ENCODE results near the gene VPS37C. TPM values are rescaled to one million over a fixed set of nuclear protein-coding genes. Genes with fewer than 3 reads are reported as not detected.
"Not testable (repeated sequence)": the region's sequence is repeated elsewhere in the genome, so short reads cannot be mapped to it uniquely, and the experiment has no call there.

The VPS37C gene
- total RNA-seq, 8 experiments from 2014 or later, result 6.8 to 13.9 (median 11.0) TPM

DNA sequence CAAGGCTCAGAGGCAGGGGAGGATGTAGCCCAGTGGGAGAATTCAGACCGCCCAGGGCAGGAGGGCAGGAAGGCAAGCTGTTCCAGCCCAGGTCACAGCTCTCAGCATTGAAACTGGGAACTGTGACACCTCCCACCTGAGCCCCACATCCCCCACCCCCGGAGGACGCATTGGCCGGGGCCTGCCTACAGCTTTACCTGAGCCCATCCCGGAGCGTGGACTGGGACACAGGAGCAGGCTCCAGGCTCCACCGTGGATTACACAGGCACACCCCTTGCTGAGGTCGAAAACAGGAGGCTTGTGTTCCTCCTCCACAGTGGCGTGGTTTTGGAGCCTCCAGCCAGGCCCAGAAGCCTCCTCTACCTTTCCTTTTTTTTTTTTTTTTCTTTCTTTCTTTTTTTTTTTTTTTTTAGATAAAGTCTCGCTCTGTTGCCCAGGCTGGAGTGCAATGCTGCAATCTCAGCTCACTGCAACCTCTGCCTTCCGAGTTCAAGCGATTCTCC, 33.0 kb upstream of the VPS37C start:
- in situ Hi-C loops (cut with MboI; ENCODE audit: low pct_unique_long_range_greater_than_20kb in 2 of 9, low sequenced_read_pairs in 9 of 9, unreplicated experiment in 9 of 9), result loop anchor here in 3 of 9 experiments (25.0 kb wide), 1 partner anchor 357 kb away; the partner anchor contains the start of gene CCDC86 (in 3 of the 3)
- 33 to 93% (median 67%) methylated on average over 1 to 8 of the region's 12 CpGs; no CpG with 5 or more reads in 5 of the 10 experiments for WGBS, 10 experiments

DNA sequence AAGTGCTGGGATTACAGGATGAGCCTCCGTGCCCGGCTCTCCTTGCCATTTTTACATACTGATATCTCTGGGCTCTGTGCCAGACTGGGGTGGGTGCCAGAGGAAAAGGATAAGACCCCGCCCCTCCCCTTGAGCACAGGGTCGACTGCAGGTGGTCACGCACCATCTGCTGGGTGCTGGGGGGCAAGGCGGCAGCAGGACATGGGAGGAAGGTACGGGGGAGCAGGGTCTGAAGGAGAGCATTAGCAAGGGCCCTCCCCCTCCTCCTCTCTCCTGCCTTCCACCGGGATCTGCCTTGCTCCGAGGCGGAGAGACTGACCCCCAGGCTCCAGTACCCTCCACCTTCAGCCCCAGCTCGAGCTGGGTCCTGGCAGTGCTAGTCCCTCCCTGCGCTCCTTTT, 32.4 kb upstream of the VPS37C start:
- in situ Hi-C loops (cut with MboI; ENCODE audit: low pct_unique_long_range_greater_than_20kb in 2 of 9, low sequenced_read_pairs in 9 of 9, unreplicated experiment in 9 of 9), result loop anchor here in 3 of 9 experiments (25.0 kb wide), 1 partner anchor 356 kb away; the partner anchor contains the start of gene CCDC86 (in 3 of the 3)
- peak in 1 of 8 experiments; percentile 47 for ATAC-seq (replicated peaks in 6 of 8)
- 10 to 100% (median 57%) methylated on average over 1 to 7 of the region's 12 CpGs; no CpG with 5 or more reads in 5 of the 10 experiments for WGBS, 10 experiments

More for the DNA sequence above, 33.0 kb upstream of the VPS37C start:
- H3K4me1 ChIP-seq (replicated peaks in 1 of 2), result no peaks in the 10 kb centered on the region
- H3K4me3 ChIP-seq, result no peak overlapping the region
- H3K27ac ChIP-seq, result no peak overlapping the region
- no peak for ATAC-seq (replicated peaks in 6 of 8)

DNA sequence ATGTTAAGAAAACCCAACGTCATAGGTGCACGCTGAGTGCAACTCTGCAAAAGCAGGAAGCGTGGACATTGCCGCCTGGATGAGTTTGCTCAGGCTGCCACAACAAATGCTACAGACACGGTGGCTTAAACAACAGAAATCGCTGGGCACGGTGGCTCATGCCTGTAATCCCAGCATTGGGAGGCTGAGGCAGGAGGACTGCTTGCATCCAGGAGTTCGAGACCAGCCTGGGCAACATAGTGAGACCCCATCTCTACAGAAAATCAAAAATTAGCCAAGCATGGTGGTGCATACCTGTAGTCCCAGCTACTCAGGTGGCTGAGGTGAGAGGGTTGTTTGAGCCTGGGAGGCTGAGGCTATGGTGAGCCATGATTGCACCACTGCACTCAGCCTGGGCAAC, 28.7 kb upstream of the VPS37C start:
- ATAC-seq (replicated peaks in 6 of 8), result no peak
- in situ Hi-C loops (cut with MboI; ENCODE audit: low pct_unique_long_range_greater_than_20kb in 2 of 9, low sequenced_read_pairs in 9 of 9, unreplicated experiment in 9 of 9), result loop anchor here in 3 of 9 experiments (25.0 kb wide), 1 partner anchor 353 kb away; the partner anchor contains the start of gene CCDC86 (in 3 of the 3)
- 40 to 100% (median 86%) methylated on average over 1 to 6 of the region's 8 CpGs; no CpG with 5 or more reads in 2 of the 10 experiments for WGBS, 10 experiments
- Histone ChIP-seq H3K4me1 (replicated peaks in 1 of 2) (peaks cover 0 to 2% of the 10 kb centered on the region in 2 donors), H3K27ac (no peak overlapping the region), H3K4me3 (no peak overlapping the region)

More for the DNA sequence above, 32.4 kb upstream of the VPS37C start:
- H3K4me1 ChIP-seq (replicated peaks in 1 of 2), result no peaks in the 10 kb centered on the region
- no peak overlapping the region for H3K4me3 ChIP-seq
- H3K27ac ChIP-seq, result no peak overlapping the region

DNA sequence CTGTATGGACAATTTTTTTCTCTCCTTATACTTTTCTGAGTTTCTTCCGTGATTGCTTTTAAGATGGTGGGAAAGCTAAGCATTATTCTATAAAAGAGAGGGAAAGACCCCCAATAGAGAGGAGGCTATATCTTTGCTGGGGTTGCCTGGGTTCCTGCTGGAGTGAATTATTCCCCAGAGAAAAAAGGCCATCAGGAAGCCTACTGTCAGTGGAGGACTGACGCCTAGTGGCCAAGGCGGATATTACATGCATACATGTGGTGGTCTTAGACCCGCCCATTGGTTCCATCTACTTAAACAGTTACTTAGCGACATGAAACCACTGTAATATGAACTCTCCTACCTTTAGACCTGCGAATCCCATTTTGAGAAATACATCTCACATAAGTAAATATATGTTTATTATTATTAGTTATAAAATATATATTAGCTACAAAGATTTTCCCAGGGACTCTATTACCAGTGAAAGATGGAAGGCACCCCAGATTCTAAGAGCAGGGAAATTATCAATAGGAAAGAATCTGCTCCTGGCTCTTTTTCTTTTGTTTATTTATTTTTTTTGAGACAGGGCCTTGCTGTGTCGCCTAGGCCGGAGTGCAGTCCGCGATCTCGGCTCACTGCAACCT, 26.4 kb upstream of the VPS37C start:
- peaks cover 0 to 2% of the 10 kb centered on the region in 2 donors for H3K4me1 ChIP-seq (replicated peaks in 1 of 2)
- no peak overlapping the region for H3K27ac ChIP-seq
- WGBS, 10 experiments, result 0 to 87% (median 20%) methylated on average over 2 to 9 of the region's 11 CpGs; no CpG with 5 or more reads in 1 of the 10 experiments
- in situ Hi-C loops (cut with MboI; ENCODE audit: low pct_unique_long_range_greater_than_20kb in 2 of 9, low sequenced_read_pairs in 9 of 9, unreplicated experiment in 9 of 9), result loop anchor here in 3 of 9 experiments (25.0 kb wide), 1 partner anchor 350 kb away; the partner anchor contains the start of gene CCDC86 (in 3 of the 3)
- peak; percentile 44 to 94 (median 65) for ATAC-seq (replicated peaks in 6 of 8)
- H3K4me3 ChIP-seq, result no peak overlapping the region

DNA sequence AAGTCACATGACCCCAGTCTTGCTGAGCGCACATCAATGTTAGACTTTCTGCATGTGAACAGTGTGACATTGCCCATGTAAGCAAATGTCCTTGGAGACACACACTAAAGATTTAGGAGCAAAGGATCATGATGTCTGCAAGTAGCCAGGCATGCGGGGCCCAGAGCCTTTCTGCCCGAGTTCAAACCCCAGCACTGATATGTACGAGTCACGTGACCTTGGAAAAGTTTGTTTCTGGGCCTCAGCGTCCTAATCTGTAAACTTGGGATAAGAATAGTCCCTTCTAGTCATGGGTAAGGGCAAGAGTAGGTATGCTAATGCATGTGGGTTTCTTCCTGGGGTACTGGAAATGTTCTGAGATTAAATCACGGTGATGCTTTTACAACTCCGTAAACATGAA, 25.3 kb upstream of the VPS37C start:
- in situ Hi-C loops (cut with MboI; ENCODE audit: low pct_unique_long_range_greater_than_20kb in 2 of 9, low sequenced_read_pairs in 9 of 9, unreplicated experiment in 9 of 9), result loop anchor here in 3 of 9 experiments (25.0 kb wide), 1 partner anchor 349 kb away; the partner anchor contains the start of gene CCDC86 (in 3 of the 3)
- Histone ChIP-seq H3K4me3 (no peak overlapping the region), H3K4me1 (replicated peaks in 1 of 2) (peaks cover 0 to 2% of the 10 kb centered on the region in 2 donors), H3K27ac (no peak overlapping the region)
- WGBS, 10 experiments, result 32 to 93% (median 85%) methylated on average over 2 to 8 of the region's 8 CpGs
- no peak for ATAC-seq (replicated peaks in 6 of 8)

DNA sequence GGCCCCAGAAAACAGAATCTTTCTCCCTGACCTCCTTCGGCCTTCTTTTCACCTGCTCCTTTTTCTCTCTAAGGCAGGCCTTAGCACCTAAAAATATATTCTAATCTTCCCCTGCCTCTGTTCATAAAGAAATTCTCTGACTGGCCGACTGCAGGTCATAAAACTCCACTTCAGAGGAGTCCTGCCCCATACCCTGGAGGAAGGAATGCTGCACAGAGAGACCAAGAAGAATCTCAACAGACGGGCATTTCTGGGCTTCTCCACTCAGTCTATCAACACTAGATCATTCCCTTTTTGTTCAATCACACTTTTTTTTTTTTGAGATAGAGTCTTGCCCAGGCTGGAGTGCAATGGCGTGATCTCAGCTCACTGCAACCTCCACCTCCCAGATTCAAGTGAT, 22.4 kb upstream of the VPS37C start:
- H3K4me3 ChIP-seq, result no peak overlapping the region
- H3K4me1 ChIP-seq (replicated peaks in 1 of 2), result peaks cover 0 to 2% of the 10 kb centered on the region in 2 donors
- ATAC-seq (replicated peaks in 6 of 8), result no peak
- no peak overlapping the region for H3K27ac ChIP-seq
- in situ Hi-C loops (cut with MboI; ENCODE audit: low pct_unique_long_range_greater_than_20kb in 2 of 9, low sequenced_read_pairs in 9 of 9, unreplicated experiment in 9 of 9), result loop anchor here in 3 of 9 experiments (25.0 kb wide), 1 partner anchor 346 kb away; the partner anchor contains the start of gene CCDC86 (in 3 of the 3)
- 33 to 93% (median 80%) methylated on average over 1 to 4 of the region's 4 CpGs; no CpG with 5 or more reads in 2 of the 10 experiments for WGBS, 10 experiments

DNA sequence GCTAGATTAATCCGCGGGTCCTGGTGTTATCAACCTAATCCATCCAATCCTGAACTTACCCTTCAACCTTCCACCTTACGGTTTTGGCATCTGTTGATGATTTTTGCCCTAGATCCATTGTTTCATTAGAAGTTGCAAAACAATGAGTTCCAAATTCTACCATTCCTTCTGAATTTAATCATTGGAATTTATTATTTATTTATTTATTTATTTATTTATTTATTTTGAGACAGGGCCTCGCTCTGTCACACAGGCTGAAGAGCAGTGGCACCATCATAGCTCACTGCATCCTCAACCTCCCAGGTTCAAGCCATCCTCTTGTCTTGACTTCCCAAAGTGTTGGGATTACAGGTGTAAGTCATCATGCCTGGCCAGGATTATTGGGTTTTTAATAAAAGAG, 20.3 kb upstream of the VPS37C start:
- in situ Hi-C loops (cut with MboI; ENCODE audit: low pct_unique_long_range_greater_than_20kb in 2 of 9, low sequenced_read_pairs in 9 of 9, unreplicated experiment in 9 of 9), result loop anchor here in 3 of 9 experiments (25.0 kb wide), 1 partner anchor 344 kb away; the partner anchor contains the start of gene CCDC86 (in 3 of the 3)
- H3K4me3 ChIP-seq, result no peak overlapping the region
- ATAC-seq (replicated peaks in 6 of 8), result no peak
- 50 to 96% (median 90%) methylated on average over 3 to 4 of the region's 4 CpGs; no CpG with 5 or more reads in 1 of the 10 experiments for WGBS, 10 experiments
- no peak overlapping the region for H3K27ac ChIP-seq
- H3K4me1 ChIP-seq (replicated peaks in 1 of 2), result no peaks in the 10 kb centered on the region

DNA sequence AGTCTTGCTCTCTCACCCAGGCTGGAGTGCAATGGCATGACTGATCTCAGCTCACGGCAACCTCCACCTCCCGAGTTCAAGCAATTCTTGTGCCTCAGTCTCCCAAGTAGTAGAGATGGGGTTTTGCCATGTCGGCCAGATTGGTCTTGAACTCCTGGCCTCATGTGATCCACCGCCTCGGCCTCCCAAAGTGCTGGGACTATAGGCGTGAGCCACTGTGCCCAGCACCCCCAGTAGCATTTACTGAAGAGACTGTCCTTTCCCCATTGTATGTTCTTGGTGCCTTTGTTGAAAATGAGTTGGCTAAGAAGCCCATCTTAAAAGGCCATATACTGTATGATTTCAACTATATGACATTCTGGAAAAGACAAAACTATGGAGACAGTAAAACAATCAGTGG, 19.0 kb upstream of the VPS37C start:
- H3K27ac ChIP-seq; H3K4me3 ChIP-seq; H3K4me1 ChIP-seq (replicated peaks in 1 of 2); ATAC-seq (replicated peaks in 6 of 8): not testable (repeated sequence)
- in situ Hi-C loops (cut with MboI; ENCODE audit: low pct_unique_long_range_greater_than_20kb in 2 of 9, low sequenced_read_pairs in 9 of 9, unreplicated experiment in 9 of 9), result loop anchor here in 3 of 9 experiments (25.0 kb wide), 1 partner anchor 343 kb away; the partner anchor contains the start of gene CCDC86 (in 3 of the 3)
- 40 to 100% (median 95%) methylated on average over 1 to 4 of the region's 6 CpGs; no CpG with 5 or more reads in 3 of the 10 experiments for WGBS, 10 experiments

DNA sequence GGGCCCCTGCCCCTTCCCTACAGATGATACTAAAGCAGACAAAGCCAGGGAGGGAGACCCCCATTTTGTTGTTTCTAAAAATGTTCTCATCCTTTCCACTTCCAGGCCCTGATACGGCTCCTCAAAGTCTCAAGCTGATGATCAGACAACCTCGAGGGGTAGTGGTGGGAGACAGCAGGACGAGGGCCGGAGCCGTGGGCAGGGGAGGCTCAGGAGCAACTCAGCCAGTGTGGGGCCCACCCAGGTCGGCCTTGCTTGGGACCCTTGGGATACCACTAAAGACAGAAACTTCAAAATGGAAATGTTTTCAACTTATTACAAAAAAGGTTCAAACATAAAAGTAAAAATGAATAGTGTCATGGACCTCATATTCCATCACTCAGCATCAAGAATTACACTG, 15.2 kb upstream of the VPS37C start:
- in situ Hi-C loops (cut with MboI; ENCODE audit: low pct_unique_long_range_greater_than_20kb in 2 of 9, low sequenced_read_pairs in 9 of 9, unreplicated experiment in 9 of 9), result loop anchor here in 3 of 9 experiments (25.0 kb wide), 1 partner anchor 339 kb away; the partner anchor contains the start of gene CCDC86 (in 3 of the 3)
- H3K4me1 ChIP-seq (replicated peaks in 1 of 2), result no peaks in the 10 kb centered on the region
- no peak for ATAC-seq (replicated peaks in 6 of 8)
- 60 to 80% (median 68%) methylated on average over 1 to 5 of the region's 6 CpGs; no CpG with 5 or more reads in 5 of the 10 experiments for WGBS, 10 experiments
- H3K4me3 ChIP-seq, result no peak overlapping the region
- H3K27ac ChIP-seq, result no peak overlapping the region

DNA sequence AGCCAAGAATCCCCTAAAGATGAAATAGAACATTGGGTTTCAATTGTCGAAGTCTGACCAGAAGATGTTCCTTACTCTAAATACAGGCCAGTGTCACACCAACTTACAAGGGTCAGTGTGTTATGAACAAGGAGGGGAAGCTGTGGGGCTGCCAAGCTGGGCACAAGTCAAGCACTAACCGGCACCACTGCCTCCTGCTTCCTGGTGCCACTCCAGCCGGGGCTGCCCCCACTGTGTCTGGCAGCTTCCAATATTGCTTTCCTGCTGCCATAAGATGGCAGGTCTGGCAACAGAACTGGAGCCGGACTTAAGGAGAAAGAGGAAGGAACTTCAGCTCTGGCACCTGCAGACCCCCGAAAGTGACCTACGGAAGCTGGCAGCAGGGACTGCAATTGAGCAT, 13.7 kb upstream of the VPS37C start:
- Histone ChIP-seq H3K27ac (no peak overlapping the region), H3K4me1 (replicated peaks in 1 of 2) (no peaks in the 10 kb centered on the region), H3K4me3 (no peak overlapping the region)
- WGBS, 10 experiments, result 60 to 100% (median 83%) methylated on average over 1 to 4 of the region's 6 CpGs; no CpG with 5 or more reads in 1 of the 10 experiments
- in situ Hi-C loops (cut with MboI; ENCODE audit: low pct_unique_long_range_greater_than_20kb in 2 of 9, low sequenced_read_pairs in 9 of 9, unreplicated experiment in 9 of 9), result loop anchor here in 4 of 9 experiments (25.0 kb wide), 1 partner anchor 338 kb away; the partner anchor contains the start of gene CCDC86 (in 4 of the 4)
- no peak for ATAC-seq (replicated peaks in 6 of 8)

DNA sequence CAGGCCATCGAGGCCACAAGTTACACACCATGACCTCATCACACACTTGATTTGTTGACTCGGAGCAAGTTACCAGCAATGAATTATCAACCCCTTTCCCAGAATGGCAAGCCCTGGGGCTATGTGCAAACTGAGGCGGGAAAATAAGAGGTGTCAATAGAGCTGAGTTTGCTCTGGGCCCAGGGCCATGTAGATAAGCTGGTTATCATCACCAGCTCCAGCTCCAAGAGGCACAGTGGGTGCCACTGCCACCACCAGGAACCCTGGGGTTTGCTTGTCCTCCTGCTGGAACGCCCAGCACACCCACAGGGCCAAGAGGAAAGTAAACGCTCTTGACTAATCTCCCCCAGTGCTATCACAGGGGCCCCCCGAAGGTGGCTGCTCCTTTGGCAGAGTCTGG, 13.0 kb upstream of the VPS37C start:
- in situ Hi-C loops (cut with MboI; ENCODE audit: low pct_unique_long_range_greater_than_20kb in 2 of 9, low sequenced_read_pairs in 9 of 9, unreplicated experiment in 9 of 9), result loop anchor here in 1 of 9 experiments (25.0 kb wide), 1 partner anchor 337 kb away; the partner anchor contains the start of gene CCDC86
- Histone ChIP-seq H3K4me3 (no peak overlapping the region), H3K27ac (no peak overlapping the region), H3K4me1 (replicated peaks in 1 of 2) (no peaks in the 10 kb centered on the region)
- WGBS, 10 experiments, result 33 to 100% (median 58%) methylated on average over 1 to 3 of the region's 6 CpGs; no CpG with 5 or more reads in 5 of the 10 experiments
- ATAC-seq (replicated peaks in 6 of 8), result no peak

DNA sequence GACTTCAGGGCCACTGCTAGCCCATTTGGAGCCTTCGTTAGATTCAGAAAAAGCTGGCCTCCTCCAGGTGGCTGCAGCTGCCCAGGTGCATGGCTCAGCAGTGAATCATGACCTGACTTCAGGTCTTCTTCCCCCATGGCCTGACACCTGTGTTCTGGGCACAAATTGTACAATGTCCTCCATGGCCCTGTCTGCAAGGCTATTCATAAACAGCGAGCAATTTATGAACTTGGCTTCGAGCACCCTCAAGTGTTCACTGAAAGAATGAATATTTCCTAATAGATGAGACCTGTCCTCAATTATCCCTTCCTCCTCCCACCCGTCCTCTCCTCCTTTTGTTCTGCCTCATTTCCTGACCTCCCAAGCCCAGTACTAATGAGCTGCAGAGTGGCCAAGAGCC, 12.2 kb upstream of the VPS37C start:
- 24 to 93% (median 76%) methylated on average over 1 to 4 of the region's 4 CpGs; no CpG with 5 or more reads in 2 of the 10 experiments for WGBS, 10 experiments
- H3K4me3 ChIP-seq, result no peak overlapping the region
- no peak overlapping the region for H3K27ac ChIP-seq
- peak in 3 of 8 experiments; percentile 80 to 90 (median 83) for ATAC-seq (replicated peaks in 6 of 8)
- H3K4me1 ChIP-seq (replicated peaks in 1 of 2), result no peaks in the 10 kb centered on the region
- in situ Hi-C loops (cut with MboI; ENCODE audit: low pct_unique_long_range_greater_than_20kb in 2 of 9, low sequenced_read_pairs in 9 of 9, unreplicated experiment in 9 of 9), result loop anchor here in 1 of 9 experiments (25.0 kb wide), 1 partner anchor 336 kb away; the partner anchor contains the start of gene CCDC86
